HL-60/S4 treated with phorbol 12-myristate 13-acetate at 8.2 ng/mL for 4 days and 3 days (cell line): Measurements from ENCODE around the gene OVOL2.

Source experiments
- in situ Hi-C: fragments of 300-500 bp; cut with MboI; formaldehyde crosslinking; loops from 2 replicates; pipeline ENCODE4 v1.15.0; 2022; ENCODE audit warnings: low sequenced_read_pairs

Gene OVOL2

GRCh38 chr20:18018100-18018499 is 39.6 kb downstream of the OVOL2 start:
- in situ Hi-C loops, result no loop called here

DNA sequence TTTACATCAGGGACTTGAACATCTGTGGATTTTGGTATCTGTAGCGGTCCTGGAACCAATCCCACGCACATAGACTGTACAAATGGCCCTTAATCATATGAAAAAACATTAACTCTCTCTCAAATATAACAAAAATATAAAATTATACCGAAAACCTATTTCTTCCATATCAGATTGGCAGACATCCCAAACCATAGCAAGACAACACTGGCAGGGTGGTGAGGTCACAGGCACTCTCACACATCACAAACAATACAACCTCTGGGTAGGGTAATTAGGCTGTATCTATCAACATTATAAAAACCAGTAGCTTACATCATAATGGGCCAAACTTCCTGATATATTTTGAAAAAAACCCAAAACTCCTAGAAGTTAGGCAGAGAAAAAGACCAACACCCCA is 40.9 kb downstream of the OVOL2 start:
- in situ Hi-C loops, result no loop called here

DNA sequence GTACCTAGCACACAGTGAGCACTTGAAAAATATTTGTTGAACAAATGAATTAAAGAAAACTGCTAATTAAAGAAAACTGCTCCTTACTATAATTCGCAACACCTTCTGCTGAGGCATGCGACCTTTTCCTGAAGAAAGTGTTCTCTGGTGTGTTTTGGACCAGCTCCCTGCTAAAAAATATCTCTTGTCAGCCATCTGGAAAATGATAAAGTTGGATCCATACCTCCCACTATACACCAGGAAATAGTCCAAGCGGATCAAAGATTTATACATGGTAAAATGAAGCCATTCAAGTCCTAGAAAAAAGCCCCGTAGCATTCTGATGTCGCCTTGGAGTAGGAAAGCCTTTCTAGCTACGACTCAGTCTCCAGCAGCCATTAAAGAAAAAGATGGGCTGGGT is 43.3 kb downstream of the OVOL2 start:
- in situ Hi-C loops, result no loop called here

GRCh38 chr20:18012901-18013300 is 44.8 kb downstream of the OVOL2 start:
- in situ Hi-C loops, result no loop called here

DNA sequence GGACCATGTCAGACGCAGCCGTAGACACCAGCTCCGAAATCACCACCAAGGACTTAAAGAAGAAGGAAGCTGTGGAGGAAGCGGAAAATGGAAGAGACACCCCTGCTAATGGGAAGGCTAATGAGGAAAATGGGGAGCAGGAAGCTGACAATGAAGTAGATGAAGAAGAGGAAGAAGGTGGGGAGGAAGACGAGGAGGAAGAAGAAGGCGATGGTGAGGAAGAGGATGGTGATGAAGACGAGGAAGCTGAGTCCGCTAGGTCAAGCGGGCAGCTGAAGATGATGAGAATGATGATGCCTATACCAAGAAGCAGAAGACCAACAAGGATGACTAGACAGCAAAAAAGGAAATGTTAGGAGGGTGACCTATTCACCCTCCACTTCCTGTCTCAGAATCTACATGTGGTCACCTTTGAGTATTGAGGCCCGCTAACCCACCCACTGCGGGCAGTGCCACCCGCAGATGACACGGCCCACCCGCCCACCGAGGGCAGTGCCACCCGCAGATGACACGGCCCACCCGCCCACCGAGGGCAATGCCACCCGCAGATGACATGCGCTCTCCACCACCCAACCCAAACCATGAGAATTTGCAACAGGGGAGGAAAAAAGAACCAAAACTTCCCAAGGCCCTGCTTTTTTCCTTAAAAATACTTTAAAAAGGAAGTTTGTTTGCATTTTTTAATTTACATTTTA is 45.6 kb downstream of the OVOL2 start:
- in situ Hi-C loops, result no loop called here

- in situ Hi-C loops, result no loop called here
Measured at GRCh38 chr20:18011482-18011881, 46.2 kb downstream of the OVOL2 start.

- in situ Hi-C loops, result no loop called here
Measured at GRCh38 chr20:18009116-18009515, 48.6 kb downstream of the OVOL2 start.

- in situ Hi-C loops, result no loop called here
Measured at GRCh38 chr20:18007534-18008292, 50.0 kb downstream of the OVOL2 start.

DNA sequence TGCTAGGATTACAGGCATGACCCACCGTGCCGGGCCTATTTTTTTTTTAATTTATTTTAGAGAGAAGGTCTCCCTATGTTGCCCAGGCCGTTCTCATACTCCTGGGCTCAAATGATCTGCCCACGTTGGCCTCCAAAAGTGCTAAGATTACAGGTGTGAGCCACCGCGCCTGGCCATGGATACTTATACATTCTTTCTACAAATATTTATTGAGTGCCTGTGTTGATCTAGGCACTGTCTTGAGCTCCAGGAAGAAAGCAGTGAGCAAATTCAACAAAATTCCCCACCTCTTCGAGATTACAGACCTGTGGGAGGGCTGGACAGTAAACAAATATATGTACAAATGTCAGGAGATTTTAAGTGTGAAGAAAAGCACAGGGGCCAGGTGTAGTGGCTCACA is 51.0 kb downstream of the OVOL2 start:
- in situ Hi-C loops, result no loop called here

GRCh38 chr20:18005990-18006364 is 51.7 kb downstream of the OVOL2 start:
- in situ Hi-C loops, result no loop called here

GRCh38 chr20:18005170-18005989 is 52.3 kb downstream of the OVOL2 start:
- in situ Hi-C loops, result no loop called here

DNA sequence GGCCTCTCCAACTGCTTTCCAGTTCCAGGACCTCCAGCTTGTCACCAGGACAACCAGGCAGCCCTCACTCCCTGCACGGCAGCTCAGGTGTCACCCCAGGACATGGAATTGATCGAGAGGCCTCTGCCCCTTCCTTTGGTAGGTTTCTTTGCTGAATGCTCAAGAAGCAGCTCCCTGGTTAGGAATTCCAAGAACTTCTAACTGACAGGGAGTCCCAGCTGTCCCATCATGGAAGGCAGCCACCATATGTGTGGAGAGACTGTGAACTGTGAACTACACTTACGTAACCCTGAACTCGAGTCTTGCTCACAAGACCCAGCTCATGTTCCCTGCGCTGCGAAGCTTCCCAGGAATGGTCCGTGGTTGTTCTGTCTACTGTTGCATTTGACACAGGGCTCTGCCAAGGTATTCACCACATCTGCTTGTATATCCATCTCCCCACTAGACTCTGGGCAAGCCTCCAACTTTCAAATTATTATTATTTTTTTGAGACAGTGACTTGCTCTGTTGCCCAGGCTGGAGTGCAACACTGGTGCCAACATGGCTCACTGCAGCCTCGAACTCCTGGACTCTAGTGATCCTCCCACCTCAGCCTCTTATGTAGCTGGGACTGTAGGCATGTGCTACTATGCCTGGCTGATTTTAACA is 53.2 kb downstream of the OVOL2 start:
- in situ Hi-C loops, result no loop called here

DNA sequence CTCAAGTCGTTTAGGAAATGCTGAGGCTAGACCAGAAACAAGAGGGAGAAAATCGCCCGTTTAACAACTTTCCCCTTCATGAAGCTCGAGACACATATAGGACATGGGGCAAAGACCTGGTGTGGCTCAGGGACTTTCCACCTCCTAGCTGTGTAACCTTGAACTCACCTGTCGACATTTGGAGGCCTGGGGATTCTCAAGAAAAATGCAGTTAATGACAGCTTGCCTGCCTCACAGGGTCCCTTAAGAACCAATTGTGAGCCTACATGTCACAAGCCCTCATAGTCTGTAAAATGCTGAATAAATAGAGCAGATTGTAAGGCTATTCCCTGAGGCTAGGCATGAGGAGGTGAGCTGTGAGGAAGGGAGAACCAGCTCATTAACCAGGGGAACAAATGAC is 53.8 kb downstream of the OVOL2 start:
- in situ Hi-C loops, result no loop called here

DNA sequence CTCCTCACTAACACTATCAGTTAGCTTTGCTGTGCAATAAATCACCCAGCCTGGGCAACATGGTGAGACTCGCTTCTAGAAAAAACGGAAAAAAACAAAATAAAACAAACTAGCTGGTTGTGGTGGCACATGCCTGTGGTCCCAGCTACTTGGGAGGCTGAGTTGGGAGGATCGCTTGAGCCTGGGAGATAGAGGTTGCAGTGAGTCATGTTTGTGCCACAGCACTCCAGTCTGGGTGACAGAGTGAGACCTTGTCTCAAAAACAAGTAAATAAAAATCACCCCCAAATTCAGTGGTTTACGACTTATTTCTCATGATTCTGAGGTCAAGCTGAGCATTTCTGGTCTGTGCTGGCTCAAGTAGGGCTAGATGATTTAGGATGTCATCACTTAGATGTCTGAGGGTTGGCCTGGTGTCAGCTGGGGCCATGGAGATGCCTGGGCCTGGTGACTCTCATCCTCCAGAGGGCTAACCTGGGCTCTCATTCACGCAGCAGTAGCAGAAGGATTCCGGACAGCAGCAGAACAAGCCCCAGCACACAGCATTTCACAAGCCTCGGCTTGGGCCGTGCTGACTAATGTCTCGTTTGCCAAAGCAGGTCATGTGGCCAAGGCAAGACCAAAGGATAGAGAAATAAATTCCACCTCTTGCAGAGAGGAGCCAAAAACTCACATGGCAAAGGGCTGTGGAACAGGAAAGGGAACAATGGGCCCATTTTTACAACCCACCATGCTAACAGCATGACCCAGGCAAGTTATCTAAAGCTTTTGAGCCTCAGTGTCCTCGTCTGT is 56.4 kb downstream of the OVOL2 start:
- in situ Hi-C loops, result no loop called here

DNA sequence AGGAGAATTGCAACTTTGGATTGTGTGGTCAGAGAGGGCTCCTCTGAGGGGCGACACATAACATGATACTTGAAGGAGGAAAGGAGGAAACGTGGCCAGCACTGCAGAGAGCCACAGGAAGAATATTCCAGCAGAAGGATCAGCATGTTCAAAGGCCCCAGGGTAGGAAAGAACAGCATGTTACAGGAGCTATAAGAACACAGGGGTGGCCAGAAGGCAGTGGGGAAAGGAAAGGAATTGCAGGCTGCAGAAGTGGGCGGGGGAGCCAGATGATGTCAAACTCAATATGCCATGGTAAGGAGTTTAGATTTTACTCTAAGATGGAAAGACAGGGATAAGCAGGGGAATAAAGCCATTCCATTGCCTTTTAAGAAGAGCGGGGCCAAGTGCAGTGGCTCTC is 58.1 kb downstream of the OVOL2 start:
- in situ Hi-C loops, result no loop called here

DNA sequence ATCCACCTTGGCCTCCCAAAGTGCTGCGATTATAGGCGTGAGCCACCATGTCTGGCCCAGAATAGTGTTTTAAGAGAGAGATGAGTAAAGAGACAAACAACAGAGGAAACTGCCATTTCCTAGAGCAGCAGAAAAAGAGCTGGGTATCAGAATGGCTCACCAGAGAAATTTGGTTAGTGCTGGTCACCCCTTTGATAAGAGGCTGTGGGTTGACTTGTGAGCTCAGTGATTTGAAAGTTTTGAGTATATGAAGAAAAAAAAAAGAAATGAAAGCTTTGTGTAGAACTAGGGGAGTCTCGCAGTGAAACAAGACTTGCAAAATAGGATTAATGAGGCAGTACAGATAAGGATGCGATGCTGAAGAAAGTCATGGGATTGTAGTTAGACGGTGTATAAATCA is 59.3 kb downstream of the OVOL2 start:
- in situ Hi-C loops, result no loop called here

DNA sequence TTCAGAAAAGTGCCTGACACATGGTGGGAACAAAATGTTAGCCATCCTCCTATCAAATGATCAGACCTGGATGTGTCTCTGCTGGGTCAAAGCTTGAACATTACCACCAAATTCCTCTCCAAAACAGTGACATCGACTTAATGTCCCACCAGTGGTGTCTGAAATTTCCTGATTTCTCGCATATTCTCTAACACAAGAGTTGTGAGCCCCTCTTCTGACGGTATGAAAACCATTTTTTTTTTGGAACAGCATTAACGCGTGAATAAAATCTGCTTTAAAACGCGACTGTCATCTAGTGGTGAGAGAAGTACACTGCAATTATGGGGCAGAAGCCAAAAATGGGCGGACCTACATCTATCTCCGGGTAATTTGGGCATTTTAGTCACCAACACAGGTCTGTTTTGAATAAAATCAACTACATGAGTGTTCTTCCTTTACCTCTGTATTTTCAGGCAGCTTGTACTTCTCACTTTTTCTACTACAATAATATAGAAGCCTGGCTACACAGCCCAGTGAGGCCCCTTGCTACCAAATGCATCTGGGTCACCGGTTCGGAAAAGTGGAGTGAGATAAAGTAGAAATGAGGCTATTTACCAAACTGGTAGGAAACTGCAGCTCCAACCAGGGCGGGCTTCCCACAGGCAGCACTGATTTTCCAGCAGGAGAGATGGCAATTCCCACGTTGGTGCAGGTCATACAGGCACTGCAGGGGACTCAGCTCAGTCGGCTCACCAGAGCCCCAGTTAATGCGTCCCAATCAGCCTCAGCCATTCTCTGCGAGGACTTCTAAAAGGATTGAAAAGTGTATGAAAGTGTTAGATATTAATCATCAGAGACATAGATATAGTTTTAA is 61.5 kb downstream of the OVOL2 start:
- in situ Hi-C loops, result no loop called here

GRCh38 chr20:17993546-17993945 is 64.2 kb downstream of the OVOL2 start:
- in situ Hi-C loops, result no loop called here

DNA sequence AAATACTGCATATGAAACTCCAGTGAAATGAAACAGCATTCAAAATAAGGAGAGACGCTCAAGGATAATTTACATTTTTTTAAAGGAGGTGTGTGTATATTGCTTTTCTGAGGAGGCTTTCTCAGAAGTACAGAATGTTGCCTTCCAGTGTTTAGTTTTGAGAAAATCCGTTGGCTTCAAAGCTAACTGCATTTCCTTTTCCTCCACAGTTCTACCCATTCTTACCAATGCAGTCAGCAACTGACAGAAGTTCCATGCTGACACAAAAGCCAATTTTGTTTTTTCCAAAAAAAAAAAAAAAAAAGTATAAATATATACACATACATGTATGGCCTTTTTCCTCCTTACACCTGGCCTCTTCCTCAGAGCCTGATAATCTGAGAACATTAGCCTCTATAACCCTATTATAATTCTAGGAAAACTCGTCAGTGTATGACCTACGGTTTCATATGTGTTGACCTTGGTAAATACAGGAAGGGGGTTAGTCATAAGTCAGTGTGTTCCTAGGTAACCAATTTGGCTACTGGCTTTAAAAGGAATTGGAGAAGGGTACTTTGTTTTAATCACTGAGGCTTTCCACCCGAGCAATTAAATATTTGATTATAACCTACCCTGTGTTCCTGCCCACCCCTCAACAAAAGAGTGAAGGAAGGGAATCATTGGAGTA is 64.7 kb downstream of the OVOL2 start:
- in situ Hi-C loops, result no loop called here
